Renal cortex interstitium (tissue), 3 donors: ENCODE measurements around the gene ACVR1B. TPM values are rescaled to one million over a fixed set of nuclear protein-coding genes. Genes with fewer than 3 reads are reported as not detected.

ENCODE experiments used
- polyA plus RNA-seq, 3 donors: library from polyadenylated mRNA; unstranded; fragments of 120-200 nt; gene quantifications; one replicate each; pipeline ENCODE4 v1.2.1, GENCODE V29; 2013; ENCODE audit not compliant: insufficient read length in 3 of 3

ACVR1B gene
- polyA plus RNA-seq, 3 donors = 52.6 to 59.3 (median 54.1) TPM

Other genes with a start within 250 kb of the ACVR1B start
- gene FIGNL2, start 103.0 kb upstream of the ACVR1B start, polyA plus RNA-seq = 1 to 10 TPM; 3.0 to 6.0 (median 4.5) TPM
- under 1 TPM; 0.16 to 0.45 (median 0.36) TPM for gene ANKRD33, start 63.6 kb upstream of the ACVR1B start, polyA plus RNA-seq
- 10 to 100 TPM; 29.9 to 37.0 (median 31.1) TPM for gene ACVRL1, start 44.2 kb upstream of the ACVR1B start, polyA plus RNA-seq
- gene TAMALIN, start 55.2 kb downstream of the ACVR1B start, polyA plus RNA-seq = 10 to 100 TPM; 19.7 to 21.4 (median 20.3) TPM
- 10 to 100 TPM; 14.8 to 43.3 (median 36.0) TPM for gene NR4A1, start 99.7 kb downstream of the ACVR1B start, polyA plus RNA-seq
- 10 to 100 TPM; 21.8 to 32.0 (median 24.7) TPM for gene ATG101, start 118.3 kb downstream of the ACVR1B start, polyA plus RNA-seq
- under 1 TPM; 0.34 to 0.73 (median 0.69) TPM for gene SMIM41, start 128.0 kb downstream of the ACVR1B start, polyA plus RNA-seq
- 1 to 10 TPM in 1 of 3 donors, under 1 TPM in 2; 0.52 to 1.8 (median 0.87) TPM for gene KRT80, start 240.3 kb downstream of the ACVR1B start, polyA plus RNA-seq